ENCODE data around the gene COTL1.

GRCh38 chr16:84548508-84548907 lies 69.4 kb downstream of the COTL1 start:
- no peak for TF ChIP-seq POLR2A (IDR thresholded peaks at IDR 0.05)
- TF ChIP-seq CTCF (IDR thresholded peaks at IDR 0.05) = no peak

All from heart left ventricle (tissue), 13 donors.